Immature natural killer cell (primary cell): ENCODE measurements around the gene SF3B6. TPM values are rescaled to one million over a fixed set of nuclear protein-coding genes. Genes with fewer than 3 reads are reported as not detected.

Experiments used
- DNase-seq, 3 donors: peaks; one replicate each; pipeline ENCODE4 v3.0.0; 2022; ENCODE audit warnings: mixed read lengths in 1 of 3
- H3K27ac Mint-ChIP-seq, 6 donors: one replicate each; pipeline ENCODE4 v1.8.0; 2020; ENCODE audit warnings: mixed read lengths in 6 of 6, mild to moderate bottlenecking in 5 of 6, inconsistent platforms in 4 of 6, moderate library complexity in 3 of 6
- H3K27me3 Mint-ChIP-seq, 3 donors: one replicate each; pipeline ENCODE4 v1.8.0; 2020 to 2021; ENCODE audit warnings: low read depth in 3 of 3, mild to moderate bottlenecking in 3 of 3, mixed read lengths in 3 of 3, moderate library complexity in 3 of 3, inconsistent platforms in 1 of 3
- H3K36me3 Mint-ChIP-seq, 3 donors: one replicate each; pipeline ENCODE4 v1.8.0; 2020; ENCODE audit warnings: mixed read lengths in 3 of 3, inconsistent platforms in 2 of 3, mild to moderate bottlenecking in 2 of 3
- H3K4me1 Mint-ChIP-seq, 2 donors: one replicate each; pipeline ENCODE4 v1.8.0; 2020; ENCODE audit warnings: inconsistent platforms in 2 of 2, mild to moderate bottlenecking in 2 of 2, mixed read lengths in 2 of 2, moderate library complexity in 1 of 2
- H3K4me3 Mint-ChIP-seq, 5 donors: one replicate each; pipeline ENCODE4 v1.8.0; 2020; ENCODE audit warnings: mild to moderate bottlenecking in 5 of 5, mixed read lengths in 5 of 5, inconsistent platforms in 3 of 5, moderate library complexity in 3 of 5
- H3K9me3 Mint-ChIP-seq, 6 donors: one replicate each; pipeline ENCODE4 v1.8.0; 2020; ENCODE audit warnings: mild to moderate bottlenecking in 6 of 6, mixed read lengths in 6 of 6, inconsistent platforms in 4 of 6, moderate library complexity in 3 of 6
- polyA plus RNA-seq, 3 donors: library from polyadenylated mRNA; unstranded; fragments of 300-500 nt; fragmentation: Illumina TruSeq; gene quantifications; one replicate each; pipeline ENCODE4 v1.2.3, GENCODE V29; 2021

The SF3B6 gene
- polyA plus RNA-seq, 3 donors from 2014 or later = 173 to 199 (median 182) TPM

- H3K27me3 Mint-ChIP-seq = peaks cover 0 to 1% (median 0%) of the 10 kb centered on the region in 3 donors
- no peak for DNase-seq
- no peak overlapping the region for H3K27ac Mint-ChIP-seq
- H3K4me3 Mint-ChIP-seq = no peak overlapping the region
- no peaks in the 10 kb centered on the region for H3K36me3 Mint-ChIP-seq
- H3K4me1 Mint-ChIP-seq = no peaks in the 10 kb centered on the region
- no peaks in the 10 kb centered on the region for H3K9me3 Mint-ChIP-seq
Measured at GRCh38 chr2:24055750-24056149, 20.4 kb downstream of the SF3B6 start.

- Mint-ChIP-seq H3K9me3 (no peaks in the 10 kb centered on the region), H3K4me1 (peaks cover 0 to 1% of the 10 kb centered on the region in 2 donors), H3K4me3 (no peak overlapping the region), H3K27me3 (peaks cover 0 to 1% (median 0%) of the 10 kb centered on the region in 3 donors), H3K36me3 (no peaks in the 10 kb centered on the region), H3K27ac (no peak overlapping the region)
- no peak for DNase-seq
Measured at GRCh38 chr2:24054366-24055010, 21.6 kb downstream of the SF3B6 start.

GRCh38 chr2:24052951-24053350 is 23.2 kb downstream of the SF3B6 start:
- no peaks in the 10 kb centered on the region for H3K9me3 Mint-ChIP-seq
- H3K36me3 Mint-ChIP-seq = no peaks in the 10 kb centered on the region
- no peak for DNase-seq
- H3K27ac Mint-ChIP-seq = no peak overlapping the region
- no peak overlapping the region for H3K4me3 Mint-ChIP-seq
- H3K27me3 Mint-ChIP-seq = peaks cover 0 to 3% (median 1%) of the 10 kb centered on the region in 3 donors
- H3K4me1 Mint-ChIP-seq = peaks cover 6 to 10% of the 10 kb centered on the region in 2 donors

DNA sequence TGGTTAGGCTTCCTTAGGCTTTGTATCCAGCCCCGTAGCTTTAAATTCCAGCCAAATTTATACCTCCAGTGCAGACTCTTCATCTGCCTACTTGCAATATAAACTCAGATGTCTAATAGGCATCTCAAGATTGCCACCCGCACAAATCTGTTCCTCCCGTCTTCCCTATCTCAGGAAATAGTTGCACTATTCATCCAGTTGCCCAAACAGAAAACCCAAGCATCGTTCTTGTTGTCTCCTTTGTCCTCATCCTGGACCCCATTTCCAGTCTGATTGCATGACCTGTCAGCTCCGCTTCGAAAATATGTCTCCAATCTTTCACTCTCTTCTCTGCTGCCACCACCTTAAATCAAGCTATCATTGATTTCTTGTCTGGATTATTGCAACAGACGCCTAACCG is 24.3 kb downstream of the SF3B6 start:
- peaks cover 5 to 9% (median 6%) of the 10 kb centered on the region in 3 donors for H3K27me3 Mint-ChIP-seq
- DNase-seq = no peak
- H3K36me3 Mint-ChIP-seq = no peaks in the 10 kb centered on the region
- no peaks in the 10 kb centered on the region for H3K9me3 Mint-ChIP-seq
- H3K4me1 Mint-ChIP-seq = peaks cover 15 to 21% of the 10 kb centered on the region in 2 donors
- no peak overlapping the region for H3K27ac Mint-ChIP-seq
- H3K4me3 Mint-ChIP-seq = no peak overlapping the region

- H3K36me3 Mint-ChIP-seq = no peaks in the 10 kb centered on the region
- no peaks in the 10 kb centered on the region for H3K9me3 Mint-ChIP-seq
- no peak overlapping the region for H3K27ac Mint-ChIP-seq
- peaks cover 5 to 9% (median 6%) of the 10 kb centered on the region in 3 donors for H3K27me3 Mint-ChIP-seq
- peak in 2 of 3 donors; percentile 5 to 7 for DNase-seq
- H3K4me1 Mint-ChIP-seq = peaks cover 22 to 32% of the 10 kb centered on the region in 2 donors
- H3K4me3 Mint-ChIP-seq = peak overlapping the region in 1 of 5 donors; percentile 65
Measured at GRCh38 chr2:24050041-24050979, 25.8 kb downstream of the SF3B6 start.

- peak within 1 kb of the TSS in 3 of 5 donors; percentile 54 to 94 (median 85) for H3K4me3 Mint-ChIP-seq
- H3K9me3 Mint-ChIP-seq = no peaks in the 10 kb centered on the region
- no peaks in the 10 kb centered on the region for H3K36me3 Mint-ChIP-seq
- DNase-seq = peak; percentile 40 to 56 (median 50)
- H3K27ac Mint-ChIP-seq = peak within 1 kb of the TSS in 3 of 6 donors; percentile 31 to 74 (median 68)
- peaks cover 5 to 9% (median 6%) of the 10 kb centered on the region in 3 donors for H3K27me3 Mint-ChIP-seq
- H3K4me1 Mint-ChIP-seq = peaks cover 25 to 38% of the 10 kb centered on the region in 2 donors
Measured at GRCh38 chr2:24049485-24050021, 26.6 kb downstream of the SF3B6 start, which contains the start of gene FKBP1B. TSS of gene FKBP1B (plus strand) at chr2:24049741. CDS start at chr2:24049850, 109 bp downstream.

DNA sequence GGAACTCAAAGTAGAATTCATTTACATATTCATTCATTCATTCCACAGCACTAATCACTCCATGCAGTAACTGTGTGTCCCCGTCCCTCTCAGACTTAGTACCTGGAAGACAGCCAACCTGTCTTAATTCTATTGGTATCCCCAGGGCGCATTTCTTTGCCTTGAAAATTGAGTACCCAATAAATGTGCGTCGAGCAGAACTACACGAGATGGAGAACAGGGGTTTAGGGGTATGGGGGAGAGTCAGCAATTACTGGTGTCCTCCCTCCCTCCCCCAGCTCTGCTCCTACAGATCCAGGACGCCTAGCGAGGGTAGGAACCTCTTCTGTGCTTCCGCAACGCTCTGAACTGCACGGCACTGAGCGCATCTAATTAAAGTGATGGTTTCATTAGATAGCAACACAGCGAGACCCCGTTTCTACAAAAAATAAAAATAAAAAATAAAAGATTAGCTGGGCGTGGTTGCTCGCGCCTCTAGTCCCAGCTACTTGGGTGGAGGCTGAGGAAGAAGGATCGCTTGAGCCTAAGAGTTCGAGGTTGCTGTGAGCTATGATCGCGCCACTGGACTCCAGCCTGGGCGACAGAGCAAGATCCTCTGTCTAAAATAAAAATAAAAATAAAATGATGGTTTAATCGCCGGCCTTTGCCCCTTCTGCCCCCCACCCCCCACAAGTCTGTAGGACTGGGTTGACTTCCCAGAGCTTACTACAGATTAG is 27.2 kb downstream of the SF3B6 start:
- peaks cover 25 to 38% of the 10 kb centered on the region in 2 donors for H3K4me1 Mint-ChIP-seq
- H3K36me3 Mint-ChIP-seq = no peaks in the 10 kb centered on the region
- H3K27me3 Mint-ChIP-seq = peaks cover 5 to 9% (median 6%) of the 10 kb centered on the region in 3 donors
- H3K4me3 Mint-ChIP-seq = peak overlapping the region in 3 of 5 donors; percentile 54 to 94 (median 85)
- H3K27ac Mint-ChIP-seq = peak overlapping the region in 3 of 6 donors; percentile 31 to 74 (median 68)
- H3K9me3 Mint-ChIP-seq = no peaks in the 10 kb centered on the region
- no peak for DNase-seq

- no peaks in the 10 kb centered on the region for H3K36me3 Mint-ChIP-seq
- no peak for DNase-seq
- peaks cover 25 to 45% of the 10 kb centered on the region in 2 donors for H3K4me1 Mint-ChIP-seq
- H3K27me3 Mint-ChIP-seq = peaks cover 5 to 9% (median 5%) of the 10 kb centered on the region in 3 donors
- H3K27ac Mint-ChIP-seq = peak overlapping the region in 5 of 6 donors; percentile 78 to 92 (median 89)
- no peaks in the 10 kb centered on the region for H3K9me3 Mint-ChIP-seq
- H3K4me3 Mint-ChIP-seq = peak overlapping the region; percentile 91 to 93 (median 93)
Measured at GRCh38 chr2:24047703-24048033, 28.5 kb downstream of the SF3B6 start.

DNA sequence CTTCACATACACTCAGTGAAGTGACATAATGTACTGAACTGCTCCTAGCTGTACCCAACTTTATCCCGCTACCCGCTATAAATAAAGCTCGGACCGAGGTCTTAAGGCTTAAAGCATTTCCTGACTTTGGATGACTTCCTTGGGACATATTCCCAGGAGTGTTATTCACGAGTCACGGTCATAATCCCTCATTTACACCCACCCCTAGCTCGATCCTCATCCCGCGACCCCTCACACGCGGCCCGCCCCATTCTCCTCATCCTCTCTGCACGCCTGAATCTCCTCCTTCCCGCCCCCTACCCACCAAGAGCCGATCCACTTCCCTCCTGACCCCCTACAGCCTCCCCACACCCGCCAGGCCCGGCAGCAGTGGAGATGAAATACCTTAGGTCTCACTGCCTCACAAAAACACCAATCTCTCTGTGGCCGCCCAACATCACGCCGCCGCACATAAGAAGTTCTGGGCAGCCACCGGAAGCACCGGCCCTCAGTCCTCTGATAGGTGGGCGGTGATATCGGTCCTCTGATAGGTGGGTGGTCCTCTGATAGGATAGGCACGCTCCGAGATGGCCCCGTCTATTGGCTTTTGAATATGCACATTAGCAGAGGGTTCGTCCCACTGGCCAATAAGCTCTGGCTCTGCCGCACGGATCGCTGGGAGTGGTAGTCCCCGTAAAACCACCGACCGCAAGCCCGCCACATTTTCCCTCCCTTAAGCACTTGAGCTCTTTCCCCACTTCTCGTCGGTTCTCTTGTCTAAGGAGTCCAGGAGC is 29.0 kb downstream of the SF3B6 start, which contains the start of gene WDCP:
TSS of gene WDCP (minus strand) at position 462 of the 773 bp plus-strand sequence. CDS start 7,897 bp downstream, outside the sequence.
- H3K36me3 Mint-ChIP-seq = no peaks in the 10 kb centered on the region
- DNase-seq = peak; percentile 93 to 95 (median 94)
- H3K9me3 Mint-ChIP-seq = no peaks in the 10 kb centered on the region
- H3K4me1 Mint-ChIP-seq = peaks cover 25 to 45% of the 10 kb centered on the region in 2 donors
- H3K27ac Mint-ChIP-seq = peak within 1 kb of the TSS; percentile 78 to 92 (median 89)
- peaks cover 5 to 9% (median 5%) of the 10 kb centered on the region in 3 donors for H3K27me3 Mint-ChIP-seq
- H3K4me3 Mint-ChIP-seq = peak within 1 kb of the TSS; percentile 91 to 93 (median 93)

- Mint-ChIP-seq H3K9me3 (no peaks in the 10 kb centered on the region), H3K36me3 (no peaks in the 10 kb centered on the region), H3K27ac (peak overlapping the region in 3 of 6 donors; percentile 78 to 92 (median 89)), H3K4me1 (peaks cover 25 to 45% of the 10 kb centered on the region in 2 donors), H3K4me3 (peak overlapping the region; percentile 91 to 93 (median 93)), H3K27me3 (peaks cover 5 to 9% (median 5%) of the 10 kb centered on the region in 3 donors)
- DNase-seq = no peak
Measured at GRCh38 chr2:24046599-24046929, 29.6 kb downstream of the SF3B6 start.

GRCh38 chr2:24045511-24046508 is 30.3 kb downstream of the SF3B6 start:
- Mint-ChIP-seq H3K4me1 (peaks cover 25 to 45% of the 10 kb centered on the region in 2 donors), H3K36me3 (no peaks in the 10 kb centered on the region), H3K27ac (peak overlapping the region in 1 of 6 donors; percentile 8), H3K9me3 (no peaks in the 10 kb centered on the region), H3K27me3 (peaks cover 5 to 9% (median 5%) of the 10 kb centered on the region in 3 donors), H3K4me3 (peak overlapping the region; percentile 25 to 93 (median 91))
- DNase-seq = no peak
